HepG2 (cell line): ENCODE data around the gene UQCRC2. TPM values are rescaled to one million over a fixed set of nuclear protein-coding genes. Genes with fewer than 3 reads are reported as not detected.
A peak's percentile ranks its signal among the peaks of the same experiment; 100 is the strongest.

Source experiments
- ADNP ChIP-seq: sonication (generic); formaldehyde crosslinking; IDR thresholded peaks from 2 replicates; pipeline ENCODE4 v1.4.0; 2020; ENCODE audit warnings: missing genetic modification reagents
- ATF3 ChIP-seq: sonication (generic); formaldehyde crosslinking; IDR thresholded peaks from 2 replicates; pipeline ENCODE4 v1.4.0; 2020; ENCODE audit warnings: missing genetic modification reagents
- BRCA1 ChIP-seq: sonication (generic); formaldehyde crosslinking; IDR thresholded peaks from 2 replicates; pipeline ENCODE4 v1.4.0; 2020; ENCODE audit warnings: missing genetic modification reagents
- CREB3 ChIP-seq: sonication (generic); formaldehyde crosslinking; IDR thresholded peaks from 2 replicates; pipeline ENCODE4 v1.5.0; 2020; ENCODE audit warnings: missing genetic modification reagents
- EZH2 ChIP-seq: conservative IDR thresholded peaks from 2 replicates; pipeline ENCODE4 v1.6.1; 2012; ENCODE audit warnings: mild to moderate bottlenecking, low read depth, low read length, moderate library complexity
- HMG20A ChIP-seq: IDR thresholded peaks from 2 replicates; pipeline ENCODE4 v1.6.1; 2016; ENCODE audit warnings: borderline replicate concordance
- IKZF5 ChIP-seq: IDR thresholded peaks from 2 replicates; pipeline ENCODE4 v1.6.1; 2018; ENCODE audit warnings: missing genetic modification reagents, mild to moderate bottlenecking, missing compliant biosample characterization
- MAFK ChIP-seq, 2 experiments: IDR thresholded peaks in 1 of 2; conservative IDR thresholded peaks in 1 of 2; 2 replicates each; pipeline ENCODE4 v1.6.1; 2011; ENCODE audit warnings: improper control_type of control experiment in 2 of 2, low read length in 2 of 2
- RNF219 ChIP-seq: sonication (generic); formaldehyde crosslinking; IDR thresholded peaks from 2 replicates; pipeline ENCODE4 v1.5.0; 2020; ENCODE audit warnings: mild to moderate bottlenecking, missing genetic modification reagents
- SALL1 ChIP-seq: sonication (generic); formaldehyde crosslinking; IDR thresholded peaks from 2 replicates; pipeline ENCODE4 v1.8.0; 2022; ENCODE audit warnings: mild to moderate bottlenecking, missing genetic modification reagents
- SAP130 ChIP-seq: IDR thresholded peaks from 2 replicates; pipeline ENCODE4 v1.6.1; 2016; ENCODE audit warnings: low read depth
- TCF7L2 ChIP-seq: IDR thresholded peaks from 2 replicates; pipeline ENCODE4 v1.6.1; 2011; ENCODE audit warnings: mild to moderate bottlenecking, low read depth, low read length, moderate library complexity
- TEAD3 ChIP-seq: optimal IDR thresholded peaks from 2 replicates; pipeline ENCODE3; 2016; ENCODE audit warnings: borderline replicate concordance
- TIGD3 ChIP-seq: sonication (generic); formaldehyde crosslinking; IDR thresholded peaks from 2 replicates; pipeline ENCODE4 v1.5.1; 2020; ENCODE audit warnings: mild to moderate bottlenecking, missing genetic modification reagents, borderline replicate concordance
- TSC22D2 ChIP-seq: sonication (generic); formaldehyde crosslinking; IDR thresholded peaks from 2 replicates; pipeline ENCODE4 v1.5.1; 2020; ENCODE audit warnings: missing genetic modification reagents, mild to moderate bottlenecking, borderline replicate concordance
- ZBED4 ChIP-seq: sonication (generic); formaldehyde crosslinking; IDR thresholded peaks from 2 replicates; pipeline ENCODE4 v1.4.0; 2020; ENCODE audit warnings: missing genetic modification reagents, borderline replicate concordance
- ZFP62 ChIP-seq: sonication (generic); formaldehyde crosslinking; IDR thresholded peaks from 2 replicates; pipeline ENCODE4 v1.4.0; 2020; ENCODE audit warnings: missing genetic modification reagents
- ZNF337 ChIP-seq: sonication (generic); formaldehyde crosslinking; IDR thresholded peaks from 2 replicates; pipeline ENCODE4 v1.5.1; 2020; ENCODE audit warnings: missing genetic modification reagents, low read depth, mild to moderate bottlenecking, borderline replicate concordance
- ZNF343 ChIP-seq: sonication (generic); formaldehyde crosslinking; IDR thresholded peaks from 2 replicates; pipeline ENCODE4 v1.4.0; 2020; ENCODE audit warnings: mild to moderate bottlenecking, missing genetic modification reagents
- ZNF543 ChIP-seq: sonication (generic); formaldehyde crosslinking; IDR thresholded peaks from 2 replicates; pipeline ENCODE4 v1.4.0; 2020; ENCODE audit warnings: mild to moderate bottlenecking, missing genetic modification reagents
- polyA plus RNA-seq, 8 experiments: library from polyadenylated mRNA; depleted of rRNA in 3 of 8; stranded (reverse) in 7 of 8; unstranded in 1 of 8; fragments of >200 nt; fragmentation: Illumina TruSeq in 4 of 8; extraction: Trizol in 4 of 8; gene quantifications; 2 replicates each; pipeline versions ENCODE4 v1.2.1 to v1.2.3, GENCODE V29; 2011 to 2016; ENCODE audit warnings: low read depth in 4 of 8, missing spikeins in 1 of 8, mixed read lengths in 1 of 8; ENCODE audit not compliant: insufficient read depth in 1 of 8
- total RNA-seq, 5 experiments: library from RNA; depleted of rRNA; stranded (reverse); fragments of >200 nt; fragmentation: Illumina TruSeq; extraction: Trizol; gene quantifications; 2 replicates each; pipeline ENCODE4 v1.2.3, GENCODE V29; 2016; ENCODE audit warnings: low read depth in 1 of 5

Gene UQCRC2
- total and polyA plus RNA-seq, 2 of the 13 experiments (the other 11 are each of a cell fraction or from before 2014, with no cell fraction given) = 442 to 536 TPM

GRCh38 chr16:21996923-21997696 lies 43.9 kb downstream of the UQCRC2 start (continued):
- TF ChIP-seq ATF3 (CRISPR knock-in tag) = no peak
- TF ChIP-seq ZNF543 = 0 out of 2 replicates have a peak, but pooled peaks have one; percentile 59
- no peak for TF ChIP-seq ZFP62 (CRISPR knock-in tag)
- no peak for TF ChIP-seq IKZF5
- TF ChIP-seq ZNF337 (CRISPR knock-in tag) = no peak
- TF ChIP-seq ADNP (CRISPR knock-in tag) = peak; percentile 72; the same call in 1 of the 2 replicates
- TF ChIP-seq TCF7L2 = no peak
- TF ChIP-seq ZBED4 (CRISPR knock-in tag) = no peak
- no peak for TF ChIP-seq HMG20A (CRISPR knock-in tag)
- TF ChIP-seq SALL1 (CRISPR knock-in tag) = no peak; the same call in 1 of the 2 replicates
- TF ChIP-seq TSC22D2 (CRISPR knock-in tag) = no peak
- peak; percentile 76; the same call in 1 of the 2 replicates for TF ChIP-seq TIGD3 (CRISPR knock-in tag)
- no peak for TF ChIP-seq EZH2
- TF ChIP-seq TEAD3 (CRISPR knock-in tag) = peak; percentile 59
- TF ChIP-seq RNF219 = no peak
- TF ChIP-seq BRCA1 (CRISPR knock-in tag) = no peak
- TF ChIP-seq ZNF343 = no peak
- TF ChIP-seq CREB3 = no peak
- TF ChIP-seq SAP130 (CRISPR knock-in tag) = peak; percentile 36; the same call in 1 of the 2 replicates
- TF ChIP-seq MAFK (conservative IDR thresholded peaks at IDR 0.05 in 1 of 2, IDR thresholded peaks at IDR 0.05 in 1 of 2; ENCODE audit: low read length in 2 of 2) = no peak
